K562 (cell line): ENCODE data around the gene H3-3A. TPM values are rescaled to one million over a fixed set of nuclear protein-coding genes. Genes with fewer than 3 reads are reported as not detected.

Experiments used
- HNRNPK ChIP-seq: fragments of 200-400 bp; formaldehyde crosslinking; IDR thresholded peaks from one replicate; pipeline ENCODE4 v1.6.1; 2018; ENCODE audit warnings: mild to moderate bottlenecking, low read depth, low read length; ENCODE audit not compliant: poor library complexity, severe bottlenecking
- JUN ChIP-seq, 2 experiments: sonication (generic) in 1 of 2; formaldehyde crosslinking in 1 of 2; IDR thresholded peaks; 2 replicates each; pipeline versions ENCODE4 v1.6.1 to v1.8.0; 2012 to 2022; ENCODE audit warnings: borderline replicate concordance in 2 of 2, mild to moderate bottlenecking in 2 of 2, improper control_type of control experiment in 1 of 2, low read depth in 1 of 2, low read length in 1 of 2, missing genetic modification reagents in 1 of 2
- JUNB ChIP-seq: fragments of 450-650 bp; formaldehyde crosslinking; conservative IDR thresholded peaks from 2 replicates; pipeline ENCODE4 v1.4.0; 2020; ENCODE audit warnings: mild to moderate bottlenecking
- NFIX ChIP-seq: fragments of 250-450 bp; sonication (Bioruptor Pico); IDR thresholded peaks from 2 replicates; pipeline ENCODE4 v1.4.0; 2020; ENCODE audit warnings: low read depth, mild to moderate bottlenecking, moderate library complexity
- SMC3 ChIP-seq: conservative IDR thresholded peaks from 2 replicates; pipeline ENCODE4 v1.6.1; 2011; ENCODE audit warnings: low read depth, low read length, improper control_type of control experiment; ENCODE audit not compliant: insufficient read depth
- SOX6 ChIP-seq: fragments of 450-650 bp; IDR thresholded peaks from 2 replicates; pipeline ENCODE4 v1.6.1; 2014; ENCODE audit warnings: mild to moderate bottlenecking
- SP1 ChIP-seq: sonication (generic); formaldehyde crosslinking; IDR thresholded peaks from 2 replicates; pipeline ENCODE4 v1.8.1; 2022; ENCODE audit warnings: mild to moderate bottlenecking, missing genetic modification reagents
- SP2 ChIP-seq: IDR thresholded peaks from 2 replicates; pipeline ENCODE4 v1.6.1; 2011; ENCODE audit warnings: mild to moderate bottlenecking, low read depth, low read length, moderate library complexity; ENCODE audit not compliant: poor library complexity, severe bottlenecking; ENCODE audit errors: extremely low read depth
- TSHZ1 ChIP-seq: fragments of 250-450 bp; sonication (Bioruptor Pico); IDR thresholded peaks from 2 replicates; pipeline ENCODE4 v1.4.0; 2020; ENCODE audit warnings: mild to moderate bottlenecking, moderate library complexity
- ZBTB40 ChIP-seq, 2 experiments: fragments of 450-650 bp in 1 of 2; sonication (generic) in 1 of 2; formaldehyde crosslinking in 1 of 2; IDR thresholded peaks; 2 replicates each; pipeline versions ENCODE4 v1.7.1 to v1.9.0; 2016 to 2022; ENCODE audit warnings: inconsistent platforms in 1 of 2, mild to moderate bottlenecking in 1 of 2, missing genetic modification reagents in 1 of 2
- ZBTB9 ChIP-seq: fragments of 450-650 bp; formaldehyde crosslinking; IDR thresholded peaks from 2 replicates; pipeline ENCODE4 v1.4.0; 2020; ENCODE audit warnings: mild to moderate bottlenecking, moderate library complexity
- ZNF212 ChIP-seq: fragments of 450-650 bp; formaldehyde crosslinking; IDR thresholded peaks from 2 replicates; pipeline ENCODE4 v1.4.0; 2020; ENCODE audit warnings: mild to moderate bottlenecking
- polyA plus RNA-seq, 8 experiments: library from polyadenylated mRNA; depleted of rRNA in 4 of 8; stranded (reverse) in 5 of 8; unstranded in 3 of 8; fragments of >200 nt; fragmentation: Nextera tagmentation in 2 of 8; fragmentation: Illumina TruSeq in 1 of 8; extraction: Ambion mirVana in 2 of 8; extraction: Trizol in 1 of 8; gene quantifications; 2 replicates each; pipeline versions ENCODE4 v1.2.1 to v1.2.3, GENCODE V29; 2011 to 2014; ENCODE audit warnings: inconsistent platforms in 1 of 8, missing spikeins in 1 of 8
- total RNA-seq, 7 experiments: library from RNA; depleted of rRNA in 6 of 7; stranded (reverse); fragments of >200 nt in 6 of 7; fragmentation: Illumina TruSeq in 2 of 7; extraction: Trizol in 2 of 7; gene quantifications; 2 replicates each; pipeline versions ENCODE4 v1.2.1 to v1.2.3, GENCODE V29; 2011 to 2021; ENCODE audit warnings: low replicate concordance in 1 of 7

H3-3A gene
- total and polyA plus RNA-seq, 9 of the 15 experiments (the other 6 are each of a cell fraction or from before 2014, with no cell fraction given), result 426 to 1,083 (median 591) TPM

- TF ChIP-seq ZBTB40 (IDR thresholded peaks at IDR 0.05), result no peak
- no peak for TF ChIP-seq ZBTB40 (CRISPR knock-in tag; IDR thresholded peaks at IDR 0.05)
- no peak for TF ChIP-seq JUN (IDR thresholded peaks at IDR 0.05; ENCODE audit: borderline replicate concordance, low read depth, low read length)
- TF ChIP-seq JUN (CRISPR knock-in tag; IDR thresholded peaks at IDR 0.05; ENCODE audit: borderline replicate concordance), result no peak
- no peak for TF ChIP-seq SP1 (CRISPR knock-in tag)
- no peak for TF ChIP-seq HNRNPK
- TF ChIP-seq TSHZ1 (CRISPR knock-in tag), result no peak
- no peak for TF ChIP-seq SP2
- no peak for TF ChIP-seq JUNB (CRISPR knock-in tag)
- TF ChIP-seq SMC3, result peak; percentile 44; the same call in 1 of the 2 replicates
- no peak for TF ChIP-seq SOX6
- no peak for TF ChIP-seq ZBTB9 (CRISPR knock-in tag)
- no peak for TF ChIP-seq ZNF212 (CRISPR knock-in tag)
- TF ChIP-seq NFIX (CRISPR knock-in tag), result no peak
These were observed 2.3 kb downstream of the H3-3A start (continued) for GRCh38 chr1:226064816-226065248.
